Mesodermal cell (in vitro differentiated cells): ENCODE measurements around the gene ACBD4.

Experiments
- H3K27ac ChIP-seq: 2 replicates; pipeline ENCODE4 v1.7.0; 2013; ENCODE audit warnings: mild to moderate bottlenecking, low read depth, low read length, moderate library complexity; ENCODE audit not compliant: severe bottlenecking
- H3K36me3 ChIP-seq: 2 replicates; pipeline ENCODE4 v1.7.1; 2013; ENCODE audit warnings: mild to moderate bottlenecking, low read length, moderate library complexity; ENCODE audit not compliant: control insufficient read depth, insufficient read depth
- H3K4me1 ChIP-seq: one replicate; pipeline ENCODE4 v1.7.1; 2013; ENCODE audit warnings: mild to moderate bottlenecking, low read length; ENCODE audit not compliant: insufficient read depth, control insufficient read depth, poor library complexity, severe bottlenecking
- H3K4me3 ChIP-seq: 2 replicates; pipeline ENCODE4 v1.7.0; 2013; ENCODE audit warnings: low read length, control low read depth, mild to moderate bottlenecking; ENCODE audit not compliant: insufficient read depth, poor library complexity, severe bottlenecking; ENCODE audit errors: extremely low read depth
- H3K9me3 ChIP-seq: 2 replicates; pipeline ENCODE4 v1.7.1; 2013; ENCODE audit warnings: mild to moderate bottlenecking, low read length, moderate library complexity; ENCODE audit not compliant: control insufficient read depth
- WGBS, 2 experiments: methylation state at CpG; one replicate each; pipeline ENCODE4 v1.1.5; 2013; ENCODE audit warnings: missing lambda C conversion rate in 2 of 2; ENCODE audit not compliant: insufficient coverage in 2 of 2; 5-methylcytosine and 5-hydroxymethylcytosine counted together

The ACBD4 gene

DNA sequence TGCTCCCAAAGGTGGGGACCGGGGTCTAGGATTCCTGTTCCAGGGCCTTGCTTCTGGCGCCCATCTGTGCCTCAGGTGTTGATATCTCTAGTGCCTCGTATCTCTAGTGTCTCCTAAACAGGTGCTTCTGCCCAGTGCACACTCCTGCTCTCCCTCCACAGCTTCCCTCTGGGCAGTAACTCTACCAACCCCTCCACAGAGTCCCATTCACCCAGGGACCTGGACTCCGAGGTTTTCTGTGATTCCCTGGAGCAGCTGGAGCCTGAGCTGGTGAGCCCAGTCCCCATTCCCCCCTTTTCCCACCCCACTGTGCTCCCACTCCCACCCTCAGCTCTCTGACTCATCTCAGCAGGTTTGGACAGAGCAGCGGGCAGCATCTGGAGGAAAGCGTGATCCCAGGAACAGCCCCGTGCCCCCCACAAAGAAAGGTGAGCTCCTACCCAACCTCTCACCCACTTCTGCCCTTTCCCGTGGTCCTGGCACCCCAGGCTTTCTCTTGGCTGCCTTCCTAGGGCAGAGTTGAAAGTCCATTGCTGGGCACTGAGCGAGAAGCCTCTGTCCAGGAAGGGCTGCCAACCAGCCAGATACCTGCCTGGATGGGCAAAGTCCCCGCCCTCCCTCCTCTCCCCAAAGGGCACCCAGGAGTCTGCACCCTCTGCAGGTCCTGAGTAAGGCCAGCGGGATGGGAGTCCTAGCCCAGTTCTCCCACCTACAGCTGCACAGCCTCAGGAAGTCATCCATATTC is 2.2 kb downstream of the ACBD4 start:
- H3K4me3 ChIP-seq = no peak overlapping the region
- no peaks in the 10 kb centered on the region for H3K4me1 ChIP-seq
- no peaks in the 10 kb centered on the region for H3K36me3 ChIP-seq
- H3K27ac ChIP-seq = no peak overlapping the region
- WGBS, 2 experiments = 81 to 92% methylated on average over 7 to 11 of the region's 11 CpGs
- no peaks in the 10 kb centered on the region for H3K9me3 ChIP-seq

DNA sequence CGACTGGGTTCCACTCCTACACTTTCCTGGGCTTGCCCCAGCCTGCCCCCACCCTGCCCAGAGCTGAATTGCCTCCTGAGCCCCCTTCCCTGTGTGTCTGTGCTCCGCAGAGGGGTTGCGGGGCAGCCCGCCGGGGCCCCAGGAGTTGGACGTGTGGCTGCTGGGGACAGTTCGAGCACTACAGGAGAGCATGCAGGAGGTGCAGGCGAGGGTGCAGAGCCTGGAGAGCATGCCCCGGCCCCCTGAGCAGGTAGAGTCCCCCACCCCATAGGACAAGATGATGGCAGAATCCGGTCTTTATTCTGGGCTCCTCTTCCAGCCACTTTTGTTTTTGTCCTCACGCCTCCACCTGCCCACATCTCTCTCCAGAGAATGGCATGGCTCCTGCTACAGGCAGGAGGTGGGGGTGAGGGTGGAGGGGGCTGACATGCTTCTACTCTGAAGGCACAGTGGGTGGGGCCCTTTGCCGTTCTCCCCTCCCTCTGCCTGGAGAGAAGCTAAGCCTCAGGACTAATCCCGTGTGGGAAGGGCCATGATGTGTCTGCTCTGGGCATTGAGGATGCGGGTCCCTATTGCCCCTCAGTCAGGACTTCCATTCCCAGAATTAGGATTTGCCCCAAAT is 3.5 kb downstream of the ACBD4 start:
- Histone ChIP-seq H3K9me3 (no peaks in the 10 kb centered on the region), H3K27ac (no peak overlapping the region), H3K36me3 (no peaks in the 10 kb centered on the region), H3K4me3 (no peak overlapping the region), H3K4me1 (no peaks in the 10 kb centered on the region)
- 72 to 75% methylated on average over 12 to 13 of the region's 14 CpGs for WGBS, 2 experiments

DNA sequence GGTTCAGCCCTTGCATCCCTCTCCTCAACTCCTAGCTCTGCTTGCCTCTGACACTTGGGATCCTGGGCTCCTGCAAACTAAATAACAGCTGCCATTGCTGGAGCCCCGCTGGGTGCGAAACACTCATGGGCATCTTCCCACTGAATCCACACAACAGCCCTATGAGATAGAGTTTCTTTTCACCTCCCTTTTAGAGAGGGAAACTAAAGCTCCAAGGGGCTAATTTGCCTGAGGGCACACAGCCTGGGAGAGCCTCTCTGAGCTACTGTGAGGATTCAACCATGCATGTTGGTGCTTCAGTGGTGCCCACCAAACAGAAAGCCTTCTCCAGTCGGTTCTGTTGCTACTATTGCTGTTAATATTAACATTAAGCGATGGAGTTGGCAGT is 4.0 kb downstream of the ACBD4 start:
- WGBS, 2 experiments = 61% methylated on average over 2 of the region's 4 CpGs; no CpG with 5 or more reads in 1 of the 2 experiments
- Histone ChIP-seq H3K36me3 (no peaks in the 10 kb centered on the region), H3K4me1 (no peaks in the 10 kb centered on the region), H3K27ac (no peak overlapping the region), H3K4me3 (no peak overlapping the region), H3K9me3 (no peaks in the 10 kb centered on the region)

DNA sequence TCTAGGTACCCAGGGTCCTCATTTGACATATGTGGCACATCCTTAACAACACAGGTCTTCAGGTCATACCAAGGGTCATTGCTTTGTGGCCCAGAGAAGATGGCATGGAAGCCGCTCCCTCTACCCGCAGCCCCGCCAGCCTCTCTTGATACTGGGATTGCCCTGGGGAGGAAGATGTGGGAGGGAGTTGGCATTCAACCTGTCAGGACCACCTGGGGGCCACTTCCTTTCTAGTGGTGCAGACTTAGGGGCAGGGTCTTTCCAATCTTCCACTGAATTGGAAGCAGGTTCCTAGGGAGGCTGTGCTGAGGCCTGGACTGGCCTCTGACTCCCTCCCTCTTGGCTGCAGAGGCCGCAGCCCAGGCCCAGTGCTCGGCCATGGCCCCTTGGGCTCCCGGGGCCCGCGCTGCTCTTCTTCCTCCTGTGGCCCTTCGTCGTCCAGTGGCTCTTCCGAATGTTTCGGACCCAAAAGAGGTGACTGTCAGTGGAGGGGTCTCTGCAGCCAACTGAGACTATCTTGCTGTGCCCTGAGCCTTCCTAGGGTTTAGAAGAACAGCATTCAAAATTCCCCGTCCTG is 7.7 kb downstream of the ACBD4 start:
- Histone ChIP-seq H3K4me3 (no peak overlapping the region), H3K27ac (no peak overlapping the region), H3K4me1 (peaks cover 5% of the 10 kb centered on the region), H3K36me3 (no peaks in the 10 kb centered on the region), H3K9me3 (no peaks in the 10 kb centered on the region)
- WGBS, 2 experiments = 73 to 75% methylated on average over 8 to 11 of the region's 13 CpGs

DNA sequence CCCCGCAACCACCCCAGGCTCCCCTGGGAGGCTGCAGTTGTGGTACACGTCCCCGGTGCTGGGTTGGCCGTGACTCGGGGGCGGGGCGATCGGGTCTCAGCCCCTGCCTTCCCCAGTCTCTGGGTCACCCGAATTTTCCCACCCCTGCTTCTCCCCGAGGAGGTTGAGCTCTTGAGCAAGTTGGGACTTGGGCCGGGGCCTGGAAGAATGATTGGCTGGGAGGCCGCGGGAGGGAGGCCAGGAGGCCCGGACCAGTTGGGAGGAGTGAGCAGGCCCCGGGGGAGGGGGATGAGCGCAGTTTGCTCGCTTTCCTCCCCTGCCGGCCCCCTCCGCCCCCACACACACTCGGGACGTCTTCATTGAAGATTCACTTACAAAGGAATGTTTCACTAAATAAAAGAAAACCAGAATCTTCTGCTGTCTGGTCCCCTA is 8.3 kb downstream of the ACBD4 start:
- H3K4me3 ChIP-seq = no peak overlapping the region
- H3K9me3 ChIP-seq = no peaks in the 10 kb centered on the region
- 11 to 31% methylated on average over 4 to 7 of the region's 21 CpGs for WGBS, 2 experiments
- H3K4me1 ChIP-seq = peaks cover 5% of the 10 kb centered on the region
- H3K27ac ChIP-seq = peak overlapping the region; percentile 6
- H3K36me3 ChIP-seq = no peaks in the 10 kb centered on the region

DNA sequence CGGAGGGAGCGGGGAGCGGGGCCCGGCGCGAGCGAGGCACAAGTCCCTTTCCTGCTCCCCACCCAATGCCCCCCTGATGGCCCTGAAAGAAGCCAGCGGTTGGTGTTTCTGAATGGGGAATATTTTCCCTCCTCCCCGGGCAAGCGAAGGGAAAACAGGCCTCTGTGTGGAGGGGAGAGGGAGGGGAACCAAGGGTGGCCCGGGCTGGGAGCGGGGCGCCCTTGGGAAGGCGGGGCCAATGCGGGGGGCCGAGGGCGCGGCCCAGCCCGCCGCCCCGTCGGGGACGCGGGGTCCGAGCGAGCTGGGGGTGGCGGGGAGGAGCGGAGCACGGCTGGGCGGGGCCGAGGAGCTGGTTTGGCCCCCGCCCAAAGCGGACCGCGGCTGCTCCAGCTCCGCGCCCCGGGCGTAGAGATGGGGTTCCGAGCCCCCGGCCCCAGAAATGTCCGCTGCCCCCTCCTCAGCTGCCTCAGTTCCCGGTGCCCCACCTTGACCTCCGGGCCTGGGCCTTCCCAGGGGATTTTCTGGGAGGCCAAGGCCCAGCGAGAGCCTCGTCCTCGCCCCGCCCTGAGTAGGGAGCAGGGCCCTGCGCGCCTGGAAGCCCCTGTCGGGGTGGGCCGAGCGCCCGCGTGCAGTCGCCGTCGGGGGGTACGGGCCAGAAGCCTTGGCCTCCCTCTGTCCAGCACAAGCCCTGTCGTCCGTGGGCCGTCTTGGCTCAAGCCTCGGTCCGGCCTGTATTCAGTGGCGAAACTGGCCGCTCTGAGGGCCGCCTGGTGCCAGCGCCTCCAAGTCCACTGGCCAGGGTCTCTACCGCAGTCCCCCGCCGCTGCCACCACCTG is 8.9 kb downstream of the ACBD4 start:
- Histone ChIP-seq H3K4me3 (no peak overlapping the region), H3K27ac (peak overlapping the region; percentile 6)
- WGBS, 2 experiments = 58 to 71% methylated on average over 38 to 45 of the region's 71 CpGs

DNA sequence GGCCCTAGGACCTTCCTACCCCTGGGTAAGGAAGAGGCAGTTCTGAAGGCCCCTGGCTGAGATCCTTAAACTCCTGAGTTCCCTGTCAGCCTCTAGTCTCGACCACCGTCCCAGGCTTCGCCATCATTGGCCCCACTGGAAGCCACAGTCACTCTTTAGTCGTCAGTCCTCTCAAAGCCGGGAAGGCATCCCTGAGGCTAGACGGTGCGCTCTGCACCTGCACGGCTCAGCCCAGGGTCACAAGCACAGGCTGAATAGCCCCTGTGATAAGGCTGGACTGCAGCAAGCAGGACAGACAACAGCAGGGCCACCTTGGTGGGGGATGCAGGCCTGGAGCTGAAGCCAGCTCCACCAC is 9.5 kb downstream of the ACBD4 start:
- Histone ChIP-seq H3K9me3 (no peaks in the 10 kb centered on the region), H3K4me3 (no peak overlapping the region), H3K4me1 (peaks cover 5% of the 10 kb centered on the region), H3K27ac (no peak overlapping the region), H3K36me3 (peaks cover 4% of the 10 kb centered on the region)
- WGBS, 2 experiments = 94% methylated on average over 8 of the region's 8 CpGs

More for the DNA sequence above, 8.9 kb downstream of the ACBD4 start:
- Histone ChIP-seq H3K36me3 (no peaks in the 10 kb centered on the region), H3K4me1 (peaks cover 5% of the 10 kb centered on the region), H3K9me3 (no peaks in the 10 kb centered on the region)

DNA sequence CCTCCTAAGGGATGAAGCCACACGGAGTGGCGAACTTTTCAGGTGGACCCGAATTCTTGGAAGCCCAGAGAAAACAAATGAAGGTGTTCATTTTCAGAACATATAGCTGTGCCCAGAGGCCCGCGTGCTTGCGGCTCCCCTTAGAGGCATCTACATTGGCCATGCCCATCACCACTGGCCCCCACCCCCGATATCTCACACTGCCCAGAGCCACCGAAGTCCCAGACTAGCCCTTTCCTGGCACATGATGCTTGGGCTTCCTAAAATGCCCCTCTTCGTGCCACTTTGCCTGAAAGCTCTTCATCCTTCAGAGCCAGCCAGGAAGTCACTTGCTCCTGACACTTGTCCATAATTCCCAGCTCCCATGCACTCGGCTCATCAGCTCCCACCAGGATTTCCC is 10.7 kb downstream of the ACBD4 start:
- H3K4me1 ChIP-seq = peaks cover 5% of the 10 kb centered on the region
- H3K27ac ChIP-seq = no peak overlapping the region
- H3K9me3 ChIP-seq = no peaks in the 10 kb centered on the region
- no peak overlapping the region for H3K4me3 ChIP-seq
- WGBS, 2 experiments = 95 to 97% methylated on average over 10 of the region's 10 CpGs
- peaks cover 6% of the 10 kb centered on the region for H3K36me3 ChIP-seq

DNA sequence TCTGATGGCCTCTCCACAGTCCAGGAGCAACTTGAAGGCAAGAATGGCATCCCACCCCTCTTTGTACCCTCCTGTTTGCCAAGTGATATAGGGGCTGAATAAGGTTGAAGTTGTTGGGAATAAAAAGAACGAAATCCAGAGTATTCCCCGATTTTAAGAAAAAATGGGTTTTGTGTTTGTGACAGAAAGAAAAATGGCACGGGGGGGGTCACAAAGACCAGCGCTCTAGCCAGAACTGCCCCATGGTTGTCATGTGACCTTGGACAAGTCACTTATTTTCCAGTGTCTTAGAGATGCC is 11.1 kb downstream of the ACBD4 start:
- Histone ChIP-seq H3K4me1 (peaks cover 5% of the 10 kb centered on the region), H3K4me3 (peak overlapping the region; percentile 66), H3K27ac (peak overlapping the region; percentile 100), H3K9me3 (no peaks in the 10 kb centered on the region), H3K36me3 (peaks cover 10% of the 10 kb centered on the region)
- 93 to 95% methylated on average over 4 of the region's 4 CpGs for whole genome bisulfite sequencing, 2 experiments

DNA sequence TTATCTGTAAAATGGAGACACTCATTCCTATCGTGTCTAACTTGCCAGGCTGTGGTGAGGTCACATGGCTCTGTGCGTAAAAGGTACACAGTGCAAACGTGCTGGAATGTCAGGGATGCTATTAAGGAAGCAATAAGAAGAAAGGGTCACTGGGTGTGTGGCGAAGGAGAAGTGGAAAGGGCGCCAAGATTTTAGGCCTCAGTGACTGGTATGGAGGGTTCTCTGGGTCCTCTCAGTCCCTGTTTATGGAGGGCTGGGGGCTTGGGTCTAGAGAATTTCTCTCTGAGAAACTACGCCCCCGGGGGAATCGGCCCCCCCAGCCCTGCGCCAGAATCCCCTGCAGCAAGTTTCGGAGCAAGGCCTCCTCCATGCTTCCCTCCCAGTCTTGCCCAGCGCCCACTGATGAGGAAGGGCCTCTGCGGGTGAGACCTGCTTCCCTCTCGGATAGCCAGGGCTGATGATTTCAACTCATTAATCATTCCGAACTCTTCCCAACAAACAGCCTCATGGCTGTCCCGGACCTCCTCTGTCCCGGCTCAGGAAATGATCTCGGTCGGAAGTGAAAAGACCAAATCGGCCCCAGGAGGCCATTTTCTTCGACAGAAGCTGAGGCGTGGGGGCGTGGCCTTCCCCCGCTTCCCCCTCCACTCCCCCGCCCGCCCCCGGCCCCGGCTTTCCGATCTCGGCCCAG is 11.5 kb downstream of the ACBD4 start:
- Histone ChIP-seq H3K4me1 (peaks cover 5% of the 10 kb centered on the region), H3K27ac (peak overlapping the region; percentile 100)
- WGBS, 2 experiments = 31 to 32% methylated on average over 21 to 22 of the region's 29 CpGs

More for the DNA sequence above, 11.5 kb downstream of the ACBD4 start:
- Histone ChIP-seq H3K36me3 (peaks cover 12% of the 10 kb centered on the region), H3K9me3 (no peaks in the 10 kb centered on the region), H3K4me3 (peak overlapping the region; percentile 66)
